Raji (cell line): ENCODE measurements around the gene CHMP2A.

Experiments used
- POLR2A ChIP-seq: IDR thresholded peaks from 2 replicates; pipeline ENCODE4 v1.6.1; 2011; ENCODE audit warnings: low read depth, low read length, control low read depth; ENCODE audit not compliant: insufficient read depth

The CHMP2A gene

DNA sequence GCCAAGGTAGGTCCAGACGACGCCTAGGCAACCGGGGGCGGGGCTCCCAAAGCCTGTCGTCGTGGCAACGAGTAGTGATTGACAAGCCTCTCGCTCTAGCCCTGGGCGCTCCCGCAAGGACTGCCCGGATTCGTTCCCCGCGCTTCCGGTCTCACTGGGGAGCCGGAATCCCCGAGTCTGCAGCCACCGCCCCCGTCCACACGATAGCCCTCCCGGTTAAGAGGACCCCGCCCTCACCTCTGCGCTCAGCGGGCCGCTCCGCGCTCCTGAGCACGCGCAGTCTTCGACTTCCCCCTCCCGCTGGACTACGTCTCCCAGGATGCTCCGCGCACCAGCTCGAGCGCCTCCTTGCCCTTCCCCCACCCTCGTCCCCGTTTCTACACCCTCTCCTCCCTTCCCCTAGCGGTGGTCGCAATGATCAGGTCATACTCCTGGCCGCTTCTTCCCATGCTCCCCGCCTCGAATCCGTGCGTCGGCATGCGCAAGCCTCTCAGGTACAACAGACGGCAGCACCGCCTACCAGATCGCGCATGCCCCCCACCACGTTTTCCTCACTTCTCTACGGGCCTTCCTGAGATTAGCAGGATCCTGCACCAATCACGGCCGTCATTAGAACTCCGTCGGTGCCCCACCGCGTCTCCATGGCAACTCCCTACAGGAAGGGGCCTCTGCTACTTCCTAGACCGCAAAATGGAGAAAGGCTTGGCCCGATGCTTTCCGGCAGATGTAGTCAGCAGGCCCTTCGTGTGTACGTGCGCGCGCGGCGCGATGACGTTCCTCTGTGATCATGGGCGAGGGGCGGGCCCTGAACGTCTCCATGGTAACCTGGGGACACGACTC lies 18.1 kb upstream of the CHMP2A start, which contains the start of gene MZF1:
Gene MZF1, minus strand, starts transcription at position 518 of the 840 bp plus-strand sequence. CDS start 1,946 bp downstream, outside the sequence.
- TF ChIP-seq POLR2A, result peak; percentile 61; the same call in 1 of the 2 replicates

DNA sequence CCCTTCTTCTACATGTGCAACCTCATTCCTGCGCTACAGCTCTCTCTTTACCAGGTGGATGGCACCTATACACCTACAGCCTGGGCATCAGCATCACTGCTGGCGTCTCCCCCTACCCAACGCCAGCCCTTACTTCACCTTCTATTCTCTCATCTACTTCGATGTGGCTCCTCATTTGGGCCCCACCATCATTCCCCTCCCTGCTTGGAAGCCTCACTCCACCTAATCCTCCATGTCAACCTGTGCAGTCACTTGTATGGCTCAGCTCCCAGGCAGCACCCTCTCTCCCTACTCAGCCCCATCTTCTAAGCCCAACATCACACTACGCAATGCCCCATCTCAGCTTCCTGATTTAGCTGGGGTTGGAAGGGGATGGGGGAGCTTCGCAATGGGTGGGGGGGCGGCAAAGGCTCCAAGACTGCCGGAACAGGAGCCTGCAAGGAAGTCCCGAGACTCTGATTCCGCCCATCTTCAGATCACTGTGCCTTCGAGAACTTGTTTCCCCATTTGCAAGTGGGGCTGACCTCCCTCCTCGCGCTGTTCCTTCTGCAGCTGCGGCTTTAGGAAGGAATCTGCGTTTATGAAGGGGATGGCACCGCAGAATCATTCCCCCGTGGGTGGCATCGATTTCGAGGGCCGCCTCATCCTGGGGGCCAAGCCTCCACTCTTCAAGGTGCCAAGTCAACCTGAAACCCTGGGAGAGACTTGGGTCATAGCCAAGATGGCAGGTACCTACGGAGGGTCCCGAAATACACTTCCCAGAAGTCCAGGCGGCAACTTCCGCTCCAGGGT lies 17.3 kb upstream of the CHMP2A start:
- TF ChIP-seq POLR2A, result no peak

DNA sequence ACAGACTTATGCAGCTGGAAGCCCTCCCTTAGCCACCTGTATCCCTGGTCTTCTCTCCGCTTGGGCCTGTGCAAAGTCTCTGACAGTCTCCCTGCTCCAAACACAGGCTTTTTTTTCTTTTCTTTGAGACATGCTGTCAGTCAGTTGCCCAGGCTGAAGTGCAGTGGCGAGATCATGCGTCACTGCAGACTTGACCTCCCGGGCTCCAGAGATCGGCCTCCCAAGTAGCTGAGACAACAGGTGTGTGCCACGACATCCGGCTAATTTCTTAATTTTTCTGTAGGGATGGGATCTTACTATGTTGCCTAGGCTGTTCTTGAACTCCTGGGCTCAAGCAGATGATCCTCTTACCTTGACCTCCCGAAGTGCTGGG lies 16.7 kb upstream of the CHMP2A start:
- TF ChIP-seq POLR2A, result no peak

DNA sequence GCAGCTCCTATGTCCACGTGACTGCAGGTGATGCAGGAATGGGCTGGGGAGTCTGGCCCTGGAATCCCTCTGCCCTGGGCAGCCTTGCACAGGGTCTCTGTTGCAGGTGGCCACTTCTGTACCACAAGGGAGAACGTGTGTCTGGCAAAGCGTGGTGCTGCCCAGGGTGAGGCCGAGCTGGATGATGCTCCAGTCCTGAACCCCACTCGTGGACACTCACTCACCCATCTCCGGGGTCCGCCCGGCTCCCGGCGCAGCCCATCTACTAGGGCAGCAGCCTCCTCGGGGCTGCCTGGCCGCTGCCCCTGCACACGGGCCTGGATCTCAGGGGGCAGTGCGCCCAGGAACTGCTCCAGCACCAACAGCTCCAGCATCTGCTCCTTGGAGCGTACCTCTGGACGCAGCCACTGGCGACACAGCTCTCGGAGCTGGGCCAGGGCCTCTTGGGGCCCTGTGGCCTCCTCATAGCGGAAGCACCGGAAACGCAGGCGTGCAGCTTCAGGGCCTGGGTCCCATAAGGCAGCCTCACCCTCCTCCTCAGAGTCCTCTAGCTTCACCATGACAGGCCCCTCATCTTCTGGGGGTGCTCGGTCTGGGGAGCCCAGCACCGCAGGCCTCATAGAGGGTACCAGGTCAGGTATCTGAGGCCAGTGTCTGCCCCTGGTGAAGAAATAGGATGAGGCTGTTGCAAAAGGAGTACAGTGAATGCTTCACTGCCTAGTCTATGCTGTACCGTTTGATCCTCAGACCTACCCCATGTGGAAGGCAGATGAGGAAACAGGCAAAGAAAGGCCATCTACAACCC lies 16.1 kb upstream of the CHMP2A start:
- no peak for TF ChIP-seq POLR2A

DNA sequence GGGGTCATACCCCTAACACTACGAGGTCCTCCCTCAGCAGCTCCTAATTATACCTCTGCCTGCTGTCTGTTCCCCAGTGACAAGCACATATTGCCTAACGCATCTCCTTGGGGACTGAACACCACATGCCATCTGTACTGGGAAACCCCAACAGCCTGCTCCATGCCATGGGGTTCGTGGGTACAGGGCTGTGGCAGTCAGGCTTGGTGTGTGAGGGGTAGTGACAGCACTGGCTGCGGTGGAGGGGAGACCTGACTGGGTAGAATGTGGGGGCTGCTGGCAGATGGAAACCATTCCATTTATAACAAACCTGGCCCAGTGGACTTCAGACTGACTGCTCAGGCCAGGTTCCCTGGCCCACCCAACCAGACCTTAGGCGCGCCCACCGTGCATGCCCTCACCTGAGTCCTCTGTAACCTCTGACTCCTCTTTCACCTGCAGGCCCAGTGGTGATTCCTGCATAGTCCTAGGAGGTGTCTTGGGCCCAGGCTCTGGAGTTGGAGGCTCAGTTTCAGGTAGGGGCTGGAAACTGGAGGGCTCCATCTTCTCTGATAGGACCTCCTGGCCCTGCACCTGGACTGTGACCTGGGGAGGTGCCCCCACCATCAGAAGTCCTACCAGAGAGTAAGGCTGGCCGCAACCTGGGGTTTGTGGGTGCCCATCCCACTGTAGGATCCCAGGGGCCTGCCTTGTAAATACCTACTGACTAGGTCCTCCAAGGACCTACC lies 15.2 kb upstream of the CHMP2A start:
- TF ChIP-seq POLR2A, result 0 out of 2 replicates have a peak, but pooled peaks have one; percentile 19

DNA sequence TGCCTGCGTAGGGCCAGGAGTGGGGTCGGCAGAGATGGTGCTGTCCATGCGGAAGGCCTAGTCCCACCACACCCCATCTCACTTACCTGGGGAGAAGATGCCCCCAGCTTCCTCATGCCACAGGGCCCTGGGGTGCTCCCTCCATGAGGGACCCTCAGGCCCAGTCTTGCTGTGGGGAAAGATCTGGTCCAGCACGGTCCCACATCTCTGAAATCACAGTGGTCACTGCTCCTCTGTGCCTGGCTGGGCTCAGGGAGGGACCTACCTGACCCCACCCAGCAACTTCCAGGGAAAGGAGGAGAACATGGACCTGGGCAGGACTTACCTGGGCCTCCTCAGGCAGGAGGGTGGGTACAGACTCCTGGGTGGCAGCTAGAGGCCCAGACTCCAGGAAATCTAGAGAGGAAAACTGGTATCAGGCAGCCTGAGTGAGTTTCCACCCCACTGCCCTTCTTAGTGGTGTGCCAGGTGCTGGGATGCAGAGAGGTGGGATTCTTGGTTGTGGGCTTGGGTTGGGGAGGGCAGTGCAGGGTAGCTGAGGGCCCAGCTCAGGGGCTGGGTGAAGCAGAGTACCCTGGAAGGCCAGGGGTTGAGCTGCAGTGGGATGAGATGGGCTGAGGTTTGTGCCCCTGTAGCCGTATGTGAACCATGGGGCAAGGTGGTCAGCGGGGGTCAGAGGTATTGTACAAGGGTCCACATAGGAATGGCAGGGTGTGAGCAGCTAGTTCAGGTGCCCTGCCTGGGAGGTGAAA lies 14.5 kb upstream of the CHMP2A start:
- TF ChIP-seq POLR2A, result no peak

DNA sequence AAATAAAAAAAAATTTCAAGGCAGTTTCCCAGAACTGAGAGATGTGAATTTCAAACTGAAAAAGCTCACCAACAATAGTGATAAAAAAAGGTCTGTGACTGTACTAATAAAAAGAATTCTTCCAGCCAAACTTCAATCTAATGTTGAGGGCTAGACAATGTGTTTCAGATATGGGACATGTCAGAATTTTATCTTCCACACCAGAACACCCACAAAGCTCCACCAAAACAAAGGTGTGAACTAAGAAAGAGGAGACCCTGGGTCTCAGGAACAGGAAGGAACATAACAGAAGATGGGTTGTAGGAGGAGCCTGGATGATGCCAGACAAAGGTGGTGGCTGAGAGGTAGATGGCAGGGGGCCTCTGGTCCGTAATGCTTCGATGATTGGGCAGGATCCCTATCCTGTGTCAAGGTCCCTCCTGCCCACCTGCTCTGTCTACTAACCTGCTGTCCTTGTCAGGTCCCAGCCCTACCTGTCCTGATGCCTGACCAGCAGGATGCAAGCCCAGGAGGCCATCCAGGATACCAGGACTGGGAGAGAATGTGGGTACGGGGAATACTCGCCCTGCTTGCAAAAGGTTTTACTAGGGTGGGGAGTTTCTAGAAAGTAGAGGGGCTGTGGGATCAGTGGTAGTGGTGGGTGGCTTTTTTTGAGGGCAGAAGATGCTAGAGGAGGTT lies 13.7 kb upstream of the CHMP2A start:
- TF ChIP-seq POLR2A, result no peak; the same call in 1 of the 2 replicates

DNA sequence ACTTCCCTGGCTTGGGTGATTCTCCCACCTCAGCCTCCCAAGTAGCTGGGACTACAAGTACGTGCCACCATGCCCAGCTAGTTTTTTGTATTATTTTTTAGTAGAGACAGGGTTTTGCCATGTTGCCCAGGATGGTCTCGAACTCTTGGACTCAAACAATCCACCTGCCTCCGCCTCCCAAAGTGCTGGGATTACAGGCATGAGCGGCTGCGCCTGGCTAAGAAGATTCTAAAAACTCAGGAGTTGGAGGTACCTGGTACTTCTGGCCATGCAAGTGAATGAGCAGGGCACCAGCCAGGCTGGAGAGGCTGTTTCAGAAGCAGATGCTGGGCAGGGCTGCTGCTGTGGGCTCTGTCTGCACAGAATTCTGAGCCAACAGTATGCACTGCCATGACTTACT lies 12.1 kb upstream of the CHMP2A start:
- no peak for TF ChIP-seq POLR2A

DNA sequence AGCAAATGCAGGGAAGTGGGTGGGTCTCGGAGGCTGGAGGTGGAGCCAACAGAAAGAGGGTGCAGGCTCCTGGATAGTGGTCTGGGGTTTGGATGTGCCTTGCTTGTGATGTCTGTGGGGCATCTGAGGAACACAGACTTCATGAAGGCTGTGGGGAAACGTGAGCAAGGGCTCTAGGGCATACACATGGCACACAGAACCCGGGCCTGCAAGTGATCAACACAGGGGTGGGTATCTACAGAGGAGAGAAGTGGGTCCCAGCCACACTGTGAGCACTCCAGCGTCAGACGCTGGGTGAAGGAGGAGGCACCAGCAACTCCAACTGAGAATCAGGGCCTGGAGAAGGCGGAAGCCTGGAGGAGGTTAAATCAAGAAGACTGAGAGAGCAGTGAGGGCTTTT lies 8.9 kb upstream of the CHMP2A start:
- no peak for TF ChIP-seq POLR2A

DNA sequence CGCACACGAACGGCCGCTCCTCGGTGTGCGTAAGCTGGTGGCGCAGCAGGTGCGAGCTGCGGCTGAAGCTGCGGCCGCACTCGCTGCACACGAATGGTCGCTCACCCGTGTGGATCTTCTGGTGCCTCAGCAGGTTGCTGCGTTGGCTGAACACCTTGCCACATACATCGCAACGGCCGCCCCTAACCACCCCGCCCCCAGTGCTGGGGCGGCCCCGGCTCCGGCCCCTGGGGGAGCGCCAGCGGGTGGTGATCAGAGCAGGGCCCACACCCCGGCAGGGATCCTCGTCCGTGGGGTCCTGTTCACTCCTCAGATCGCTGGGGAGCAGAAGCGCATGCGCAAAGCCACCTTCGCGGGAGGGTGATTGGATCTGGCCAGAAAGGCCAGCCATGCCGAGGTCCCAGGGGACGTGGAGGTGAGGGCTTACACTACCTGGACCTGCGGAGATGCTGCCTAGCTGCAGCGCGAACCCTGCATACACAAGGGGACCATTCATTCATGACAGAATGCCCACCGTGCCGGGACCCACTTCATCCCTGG lies 8.2 kb upstream of the CHMP2A start:
- no peak for TF ChIP-seq POLR2A

DNA sequence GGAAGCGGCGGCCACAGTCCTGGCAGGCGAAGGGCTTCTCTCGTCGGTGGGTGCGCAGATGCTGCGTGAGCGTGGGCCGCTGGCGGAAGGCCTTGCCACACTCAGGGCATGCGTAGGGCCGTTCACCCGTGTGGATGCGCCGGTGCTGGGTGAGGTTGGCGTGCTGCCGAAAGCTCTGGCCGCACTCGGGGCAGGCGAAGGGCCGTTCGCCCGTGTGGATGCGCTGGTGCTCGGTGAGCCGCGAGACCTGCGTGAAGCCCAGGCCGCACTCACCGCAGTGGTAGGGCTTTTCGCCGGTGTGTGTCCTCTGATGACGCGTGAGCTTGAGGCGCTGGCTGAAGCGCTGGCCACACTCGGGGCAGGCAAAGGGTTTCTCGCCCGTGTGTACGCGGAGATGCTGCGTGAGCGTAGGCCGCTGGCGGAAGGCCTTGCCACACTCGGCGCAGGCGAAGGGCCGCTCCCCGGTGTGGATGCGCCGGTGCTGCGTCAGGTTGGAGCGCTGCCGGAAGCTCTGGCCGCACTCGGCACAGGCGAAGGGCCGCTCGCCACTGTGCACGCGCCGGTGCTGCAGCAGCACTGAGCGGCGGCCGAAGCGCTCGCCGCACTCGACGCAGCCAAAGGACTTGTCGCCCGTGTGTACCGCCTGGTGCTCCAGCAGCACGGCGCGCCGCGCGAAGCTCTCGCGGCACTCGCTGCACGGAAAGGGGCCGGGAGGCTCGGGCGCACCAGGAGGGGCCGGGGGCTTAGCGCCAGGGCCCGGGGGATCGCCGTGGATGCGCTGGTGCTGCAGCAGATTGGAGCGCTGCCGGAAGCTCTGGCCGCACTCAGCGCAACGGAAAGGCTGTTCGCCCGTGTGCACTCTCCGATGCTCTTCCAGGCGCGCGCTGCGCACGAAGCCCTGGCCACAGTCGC lies 7.5 kb upstream of the CHMP2A start:
- TF ChIP-seq POLR2A, result 0 out of 2 replicates have a peak, but pooled peaks have one; percentile 9
